ENCODE results near the gene LARGE1. TPM values are rescaled to one million over a fixed set of nuclear protein-coding genes. Genes with fewer than 3 reads are reported as not detected.

Gene LARGE1
- total RNA-seq, 1 experiment from 2014 or later: 4.1 TPM

GRCh38 chr22:33658775-33659174 is 261.5 kb downstream of the LARGE1 start:
- H3K9me3 ChIP-seq: no peaks in the 10 kb centered on the region
- H3K27me3 ChIP-seq: no peaks in the 10 kb centered on the region
- H3K36me3 ChIP-seq: no peaks in the 10 kb centered on the region
- no peak for DNase-seq
- H3K4me3 ChIP-seq: no peak overlapping the region

GRCh38 chr22:33657670-33658069 is 262.6 kb downstream of the LARGE1 start:
- Histone ChIP-seq H3K36me3 (no peaks in the 10 kb centered on the region), H3K4me3 (no peak overlapping the region), H3K9me3 (no peaks in the 10 kb centered on the region), H3K27me3 (no peaks in the 10 kb centered on the region)
- DNase-seq: no peak

DNA sequence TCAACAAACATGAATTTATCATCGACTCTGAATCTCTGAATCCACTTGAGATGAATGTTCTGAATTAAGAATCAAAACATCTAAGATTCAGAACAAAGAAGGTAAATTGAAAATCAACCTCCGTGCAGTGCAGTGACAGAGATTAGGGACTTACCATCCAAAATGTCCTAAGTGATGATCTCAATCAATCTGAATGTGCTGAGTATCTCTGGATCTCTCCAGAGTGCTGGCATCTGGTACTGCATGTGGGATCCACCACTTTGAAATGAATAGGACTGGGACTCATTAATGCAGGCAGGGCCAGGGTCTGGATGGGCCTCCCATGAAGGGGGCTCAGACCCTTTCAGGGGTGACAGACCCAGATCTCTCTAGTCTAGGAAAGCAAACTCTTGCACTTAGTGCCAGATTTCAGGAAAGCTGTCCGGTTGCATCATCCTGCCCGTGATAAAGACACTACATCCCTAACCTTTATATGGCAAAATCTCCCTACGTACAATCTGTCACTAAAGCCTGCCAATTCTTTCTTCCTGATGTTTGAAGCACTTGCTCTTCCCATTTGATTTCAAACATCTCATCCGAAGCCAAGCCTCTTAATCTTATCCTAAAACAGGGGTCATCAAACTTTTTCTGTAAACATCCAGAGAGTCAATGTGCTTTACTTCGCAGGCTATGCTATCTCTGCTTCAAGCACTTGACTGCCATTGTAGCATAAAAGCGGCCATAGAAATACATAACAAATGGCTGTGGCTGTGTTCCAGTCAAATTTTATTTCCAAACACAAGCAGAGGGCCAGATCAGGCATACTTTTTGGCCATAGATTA is 263.3 kb downstream of the LARGE1 start:
- no peak overlapping the region for H3K4me3 ChIP-seq
- H3K36me3 ChIP-seq: no peaks in the 10 kb centered on the region
- H3K9me3 ChIP-seq: no peaks in the 10 kb centered on the region
- no peaks in the 10 kb centered on the region for H3K27me3 ChIP-seq
- no peak for DNase-seq

- H3K27me3 ChIP-seq: no peaks in the 10 kb centered on the region
- no peaks in the 10 kb centered on the region for H3K9me3 ChIP-seq
- H3K4me3 ChIP-seq: no peak overlapping the region
- H3K36me3 ChIP-seq: no peaks in the 10 kb centered on the region
- DNase-seq: no peak
Measured at GRCh38 chr22:33654173-33654895, 265.9 kb downstream of the LARGE1 start.

GRCh38 chr22:33653532-33654063 is 266.7 kb downstream of the LARGE1 start:
- H3K9me3 ChIP-seq: no peaks in the 10 kb centered on the region
- DNase-seq: no peak
- H3K27me3 ChIP-seq: no peaks in the 10 kb centered on the region
- no peak overlapping the region for H3K4me3 ChIP-seq
- H3K36me3 ChIP-seq: no peaks in the 10 kb centered on the region

DNA sequence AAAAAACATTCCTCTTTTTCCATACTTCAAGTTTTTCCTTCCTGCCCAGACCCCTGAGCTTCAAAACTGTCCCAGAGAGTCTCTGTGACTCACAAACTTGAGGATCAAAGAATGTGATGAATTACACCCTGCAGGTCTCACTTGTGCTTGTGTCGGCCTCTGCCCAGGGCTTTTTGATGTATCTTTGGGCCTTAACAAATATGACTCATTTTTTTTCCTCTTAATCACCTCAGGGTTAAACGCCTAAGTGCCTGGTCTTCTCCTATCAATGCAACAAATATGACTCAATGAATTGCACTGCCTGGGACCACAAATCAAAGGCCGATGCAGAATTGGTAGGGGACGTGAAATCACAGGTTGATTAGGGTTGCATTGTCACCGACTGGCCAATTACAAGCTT is 267.7 kb downstream of the LARGE1 start:
- no peaks in the 10 kb centered on the region for H3K36me3 ChIP-seq
- H3K27me3 ChIP-seq: no peaks in the 10 kb centered on the region
- H3K4me3 ChIP-seq: no peak overlapping the region
- no peaks in the 10 kb centered on the region for H3K9me3 ChIP-seq
- no peak for DNase-seq

- no peak overlapping the region for H3K4me3 ChIP-seq
- no peaks in the 10 kb centered on the region for H3K9me3 ChIP-seq
- no peak for DNase-seq
- no peaks in the 10 kb centered on the region for H3K36me3 ChIP-seq
- no peaks in the 10 kb centered on the region for H3K27me3 ChIP-seq
Measured at GRCh38 chr22:33650244-33650643, 270.0 kb downstream of the LARGE1 start.

GRCh38 chr22:33648478-33648877 is 271.8 kb downstream of the LARGE1 start:
- Histone ChIP-seq H3K36me3 (no peaks in the 10 kb centered on the region), H3K27me3 (no peaks in the 10 kb centered on the region), H3K4me3 (no peak overlapping the region), H3K9me3 (no peaks in the 10 kb centered on the region)
- no peak for DNase-seq

GRCh38 chr22:33640900-33641299 is 279.4 kb downstream of the LARGE1 start:
- Histone ChIP-seq H3K9me3 (no peaks in the 10 kb centered on the region), H3K27me3 (no peaks in the 10 kb centered on the region), H3K36me3 (no peaks in the 10 kb centered on the region), H3K4me3 (no peak overlapping the region)
- DNase-seq: no peak

DNA sequence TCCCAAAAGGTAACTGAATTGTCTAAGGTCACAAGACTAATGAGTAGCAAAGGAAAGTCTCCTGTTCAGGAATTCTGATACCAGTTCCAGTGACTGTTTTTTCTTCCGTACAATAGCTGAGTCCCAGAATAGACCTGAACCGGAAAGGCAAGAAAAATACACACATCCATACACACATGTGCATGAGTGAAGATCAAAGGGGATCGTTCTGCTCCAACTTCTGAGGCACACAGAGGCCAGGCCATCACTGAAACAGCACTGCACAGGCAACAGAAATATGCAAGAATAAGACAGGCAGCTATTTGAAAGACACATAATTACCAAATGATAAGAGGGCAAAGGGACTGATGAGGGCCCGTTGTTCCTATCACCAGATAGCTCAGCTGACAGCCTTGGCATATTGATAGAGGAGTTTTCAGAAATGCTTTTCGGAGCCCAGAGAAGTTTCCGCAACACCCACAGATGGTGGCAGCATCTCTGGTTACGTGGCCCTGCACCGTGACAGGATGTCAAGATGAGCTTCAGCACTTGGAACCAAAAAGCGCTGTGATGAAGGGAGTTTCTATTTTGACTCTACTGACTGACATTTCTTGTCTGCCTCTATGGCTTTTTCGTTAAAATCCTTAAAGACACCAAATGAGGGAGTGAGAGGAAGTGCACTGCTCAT is 280.6 kb downstream of the LARGE1 start:
- H3K36me3 ChIP-seq: no peaks in the 10 kb centered on the region
- no peak for DNase-seq
- H3K4me3 ChIP-seq: no peak overlapping the region
- no peaks in the 10 kb centered on the region for H3K9me3 ChIP-seq
- no peaks in the 10 kb centered on the region for H3K27me3 ChIP-seq

- Histone ChIP-seq H3K36me3 (no peaks in the 10 kb centered on the region), H3K27me3 (no peaks in the 10 kb centered on the region), H3K4me3 (no peak overlapping the region), H3K9me3 (no peaks in the 10 kb centered on the region)
- no peak for DNase-seq
Measured at GRCh38 chr22:33635766-33636165, 284.5 kb downstream of the LARGE1 start.

DNA sequence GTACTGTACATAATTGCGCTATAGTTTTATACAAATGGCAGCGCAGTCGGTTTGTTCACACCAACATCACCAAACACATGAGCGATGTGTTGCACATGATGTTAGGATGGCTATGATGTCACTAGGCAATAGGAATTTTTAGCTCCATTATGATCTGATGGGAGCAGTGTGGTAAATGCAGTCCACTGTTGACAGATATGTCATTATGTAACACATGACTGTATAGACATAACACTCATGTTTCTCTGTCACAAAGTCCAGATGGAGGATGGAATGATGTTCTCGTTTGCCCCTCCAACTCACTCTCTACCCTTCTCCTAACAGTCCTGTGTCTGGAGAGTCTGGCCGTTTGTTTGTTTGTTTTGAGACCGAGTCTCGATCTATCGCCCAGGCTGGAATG is 288.5 kb downstream of the LARGE1 start:
- Histone ChIP-seq H3K9me3 (no peaks in the 10 kb centered on the region), H3K36me3 (no peaks in the 10 kb centered on the region), H3K4me3 (no peak overlapping the region), H3K27me3 (no peaks in the 10 kb centered on the region)
- no peak for DNase-seq

DNA sequence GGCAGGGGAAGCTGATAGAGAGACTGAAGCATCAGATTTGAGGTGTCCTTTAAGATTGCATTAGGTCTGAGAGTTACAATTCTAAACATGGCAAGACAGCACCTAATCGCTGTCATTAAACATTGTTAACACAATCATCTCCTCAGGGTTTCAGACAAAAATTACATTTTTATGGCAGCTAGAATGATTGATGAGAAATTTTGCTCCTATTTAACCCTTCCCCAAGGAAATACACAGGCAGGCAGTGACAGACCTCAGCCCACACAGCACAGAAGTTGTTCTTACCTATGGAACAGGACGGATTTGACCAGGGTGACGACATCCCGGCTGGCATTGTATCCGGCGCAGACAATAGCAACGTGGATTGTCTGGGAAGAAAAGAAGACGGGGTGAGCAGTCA is 294.3 kb downstream of the LARGE1 start:
- Histone ChIP-seq H3K4me3 (no peak overlapping the region), H3K9me3 (no peaks in the 10 kb centered on the region), H3K36me3 (no peaks in the 10 kb centered on the region), H3K27me3 (no peaks in the 10 kb centered on the region)
- DNase-seq: no peak

- Histone ChIP-seq H3K4me3 (no peak overlapping the region), H3K9me3 (no peaks in the 10 kb centered on the region), H3K27me3 (no peaks in the 10 kb centered on the region), H3K36me3 (no peaks in the 10 kb centered on the region)
- no peak for DNase-seq
Measured at GRCh38 chr22:33620085-33620484, 300.2 kb downstream of the LARGE1 start.

DNA sequence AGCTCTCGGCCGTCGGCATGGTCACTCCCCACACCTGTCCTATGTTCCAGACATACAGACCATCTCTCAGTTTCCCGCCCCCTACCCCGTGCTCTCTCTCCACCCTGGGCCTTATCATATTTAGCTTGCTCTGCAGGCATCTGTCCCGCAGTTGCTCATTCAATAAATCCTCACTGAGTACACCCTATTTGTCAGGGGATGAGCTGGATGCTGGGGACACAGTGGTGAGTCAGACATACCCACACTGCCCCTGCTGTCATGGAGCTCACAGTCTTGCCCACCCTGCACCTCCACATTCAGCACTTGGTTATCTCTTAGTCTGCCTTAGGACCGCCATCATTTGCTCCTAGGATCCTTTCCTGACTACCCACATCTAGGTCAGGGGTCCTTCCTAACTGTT is 313.8 kb downstream of the LARGE1 start:
- H3K4me3 ChIP-seq: no peak overlapping the region
- H3K27me3 ChIP-seq: no peaks in the 10 kb centered on the region
- H3K9me3 ChIP-seq: no peaks in the 10 kb centered on the region
- no peak for DNase-seq
- H3K36me3 ChIP-seq: no peaks in the 10 kb centered on the region

DNA sequence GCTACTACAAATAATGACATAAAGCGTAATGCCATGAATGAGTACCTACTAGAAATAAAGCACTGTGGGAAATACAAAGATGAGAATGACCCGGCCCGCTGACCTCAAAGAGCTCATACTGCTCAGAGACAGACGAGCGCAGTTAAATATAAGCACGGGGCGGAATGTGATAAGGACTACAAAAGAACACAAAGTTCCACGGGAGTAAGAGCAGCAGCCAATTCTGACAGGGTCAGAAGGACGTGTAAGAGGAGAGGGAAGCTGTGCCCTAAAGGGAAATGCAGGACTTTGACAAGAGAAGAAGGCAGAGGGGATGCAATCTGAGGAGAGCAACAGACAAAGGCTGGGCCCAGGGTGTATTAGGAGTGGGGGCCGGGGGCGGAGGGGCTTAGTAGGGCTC is 314.6 kb downstream of the LARGE1 start:
- no peak overlapping the region for H3K4me3 ChIP-seq
- no peak for DNase-seq
- H3K9me3 ChIP-seq: no peaks in the 10 kb centered on the region
- no peaks in the 10 kb centered on the region for H3K36me3 ChIP-seq
- no peaks in the 10 kb centered on the region for H3K27me3 ChIP-seq

DNA sequence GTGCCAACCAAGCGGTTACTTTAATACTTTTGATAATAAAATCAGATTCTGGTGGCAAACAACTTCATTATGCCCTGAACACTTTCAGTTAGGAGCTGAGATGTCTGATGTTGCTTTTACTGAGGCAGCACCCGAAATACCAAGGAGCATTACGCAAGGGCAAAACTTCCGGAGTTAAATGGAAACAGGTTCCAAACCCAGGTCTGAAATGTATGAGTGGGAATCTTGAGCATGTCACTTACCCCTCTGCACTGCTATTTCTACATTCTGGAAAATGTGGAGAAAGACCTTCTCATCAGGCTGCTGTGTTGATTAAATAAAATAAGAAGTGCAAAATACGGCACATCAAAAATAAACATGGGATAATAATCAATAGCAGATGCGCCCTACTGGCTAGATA is 315.1 kb downstream of the LARGE1 start:
- no peak for DNase-seq
- Histone ChIP-seq H3K36me3 (no peaks in the 10 kb centered on the region), H3K27me3 (no peaks in the 10 kb centered on the region), H3K4me3 (no peak overlapping the region), H3K9me3 (no peaks in the 10 kb centered on the region)
